ENCODE results near the gene DNASE2B. TPM values are rescaled to one million over a fixed set of nuclear protein-coding genes. Genes with fewer than 3 reads are reported as not detected.
A peak's percentile ranks its signal among the peaks of the same experiment; 100 is the strongest.

Gene DNASE2B
- total and polyA plus RNA-seq, 2 experiments from 2014 or later = not detected

GRCh38 chr1:84433258-84434080, 35.2 kb downstream of the DNASE2B start:
- no peak overlapping the region for H3K27ac ChIP-seq (ENCODE audit: low read depth)
- H3K4me2 ChIP-seq = no peak overlapping the region
- no peaks in the 10 kb centered on the region for H3K9me2 ChIP-seq (ENCODE audit: insufficient read depth)
- DNase-seq (ENCODE audit: low spot score) = peak; percentile 81
- Mint-ChIP-seq H3K27me3 (ENCODE audit: insufficient read depth, low read depth, poor library complexity) (no peaks in the 10 kb centered on the region), H3K4me1 (peaks cover 2% of the 10 kb centered on the region; the same call in 1 of the 3 replicates), H3K36me3 (ENCODE audit: low read depth) (no peaks in the 10 kb centered on the region; the same call in 2 of the 3 replicates), H3K4me3 (no peak overlapping the region), H3K9me3 (no peaks in the 10 kb centered on the region), H3K27ac (no peak overlapping the region)
- H4K20me1 ChIP-seq (replicated peaks; ENCODE audit: insufficient read depth) = no peaks in the 10 kb centered on the region
- ATAC-seq = peak; percentile 61
- H2AFZ ChIP-seq = no peak overlapping the region
- no peaks in the 10 kb centered on the region for H3K79me2 ChIP-seq (replicated peaks; ENCODE audit: insufficient read depth)
- H3K4me1 ChIP-seq (ENCODE audit: insufficient read depth) = peaks cover 9% of the 10 kb centered on the region; the same call in 1 of the 2 replicates
- no peaks in the 10 kb centered on the region for H3K36me3 ChIP-seq (ENCODE audit: insufficient read depth)
- no peak overlapping the region for H3K4me3 ChIP-seq
- H3F3A ChIP-seq (replicated peaks; ENCODE audit: low read depth) = no peaks in the 10 kb centered on the region
- no peaks in the 10 kb centered on the region for H3K27me3 ChIP-seq (ENCODE audit: insufficient read depth)
- TF ChIP-seq, protein P1, sequence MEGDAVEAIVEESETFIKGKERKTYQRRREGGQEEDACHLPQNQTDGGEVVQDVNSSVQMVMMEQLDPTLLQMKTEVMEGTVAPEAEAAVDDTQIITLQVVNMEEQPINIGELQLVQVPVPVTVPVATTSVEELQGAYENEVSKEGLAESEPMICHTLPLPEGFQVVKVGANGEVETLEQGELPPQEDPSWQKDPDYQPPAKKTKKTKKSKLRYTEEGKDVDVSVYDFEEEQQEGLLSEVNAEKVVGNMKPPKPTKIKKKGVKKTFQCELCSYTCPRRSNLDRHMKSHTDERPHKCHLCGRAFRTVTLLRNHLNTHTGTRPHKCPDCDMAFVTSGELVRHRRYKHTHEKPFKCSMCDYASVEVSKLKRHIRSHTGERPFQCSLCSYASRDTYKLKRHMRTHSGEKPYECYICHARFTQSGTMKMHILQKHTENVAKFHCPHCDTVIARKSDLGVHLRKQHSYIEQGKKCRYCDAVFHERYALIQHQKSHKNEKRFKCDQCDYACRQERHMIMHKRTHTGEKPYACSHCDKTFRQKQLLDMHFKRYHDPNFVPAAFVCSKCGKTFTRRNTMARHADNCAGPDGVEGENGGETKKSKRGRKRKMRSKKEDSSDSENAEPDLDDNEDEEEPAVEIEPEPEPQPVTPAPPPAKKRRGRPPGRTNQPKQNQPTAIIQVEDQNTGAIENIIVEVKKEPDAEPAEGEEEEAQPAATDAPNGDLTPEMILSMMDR (conservative IDR thresholded peaks at IDR 0.05; ENCODE audit: low read depth in 2 of 2) = peak; percentile 82 to 91
- TF ChIP-seq JUNB (IDR thresholded peaks at IDR 0.05; ENCODE audit: unreplicated experiment) = no peak

GRCh38 chr1:84434081-84434769, 35.9 kb downstream of the DNASE2B start:
- Histone ChIP-seq H4K20me1 (replicated peaks; ENCODE audit: insufficient read depth) (no peaks in the 10 kb centered on the region), H3F3A (replicated peaks; ENCODE audit: low read depth) (no peaks in the 10 kb centered on the region), H3K27ac (ENCODE audit: low read depth) (no peak overlapping the region), H3K4me3 (no peak overlapping the region), H3K27me3 (ENCODE audit: insufficient read depth) (no peaks in the 10 kb centered on the region), H3K36me3 (ENCODE audit: insufficient read depth) (no peaks in the 10 kb centered on the region), H3K4me2 (no peak overlapping the region), H2AFZ (no peak overlapping the region), H3K79me2 (replicated peaks; ENCODE audit: insufficient read depth) (no peaks in the 10 kb centered on the region), H3K4me1 (ENCODE audit: insufficient read depth) (peaks cover 9% of the 10 kb centered on the region; the same call in 1 of the 2 replicates), H3K9me2 (ENCODE audit: insufficient read depth) (no peaks in the 10 kb centered on the region)
- H3K9me3 Mint-ChIP-seq = no peaks in the 10 kb centered on the region
- H3K4me3 Mint-ChIP-seq = no peak overlapping the region
- ATAC-seq (no peak), DNase-seq (ENCODE audit: low spot score) (no peak)
- H3K36me3 Mint-ChIP-seq (ENCODE audit: low read depth) = no peaks in the 10 kb centered on the region; the same call in 2 of the 3 replicates
- no peak overlapping the region for H3K27ac Mint-ChIP-seq
- H3K4me1 Mint-ChIP-seq = peaks cover 2% of the 10 kb centered on the region; the same call in 1 of the 3 replicates
- H3K27me3 Mint-ChIP-seq (ENCODE audit: insufficient read depth, low read depth, poor library complexity) = no peaks in the 10 kb centered on the region
- TF ChIP-seq NANOG (IDR thresholded peaks at IDR 0.05; ENCODE audit: borderline replicate concordance) (no peak), EZH2phosphoT487 (IDR thresholded peaks at IDR 0.05; ENCODE audit: unreplicated experiment) (no peak), STAT1 (IDR thresholded peaks at IDR 0.05; ENCODE audit: unreplicated experiment) (no peak), ZNF114 (CRISPR knock-in tag; IDR thresholded peaks at IDR 0.05) (no peak), ZNF462 (CRISPR knock-in tag; IDR thresholded peaks at IDR 0.05) (no peak)
- TF ChIP-seq, protein P1 (conservative IDR thresholded peaks at IDR 0.05; ENCODE audit: low read depth in 2 of 2) = no peak
